CD4-positive, alpha-beta T cell (primary cell): Measurements from ENCODE around the gene SCNN1G. TPM values are rescaled to one million over a fixed set of nuclear protein-coding genes. Genes with fewer than 3 reads are reported as not detected.

Experiments
- ATAC-seq: fragments of 200-7000 bp; cut with Tn5 transposase; one replicate; pipeline ENCODE4 v1.10.0; 2022; ENCODE audit warnings: mild to moderate bottlenecking; ENCODE audit not compliant: poor library complexity
- CTCF ChIA-PET: fragments of 350-600 bp; sonication (Branson Sonifier 250); formaldehyde crosslinking; loops from one replicate; lab custom pipeline; 2021; ENCODE audit warnings: antibody characterized with exemption, inconsistent platforms; lab: Charles Lee
- POLR2A ChIA-PET: fragments of 350-600 bp; sonication (Branson Sonifier 250); formaldehyde crosslinking; loops from one replicate; lab custom pipeline; 2021; ENCODE audit warnings: antibody characterized with exemption, inconsistent platforms; lab: Charles Lee
- DNase-seq, 14 experiments: peaks; one replicate each; pipeline ENCODE4 v3.0.0-alpha.2; 2013 to 2020; ENCODE audit warnings: mixed read lengths in 2 of 14
- H3K27ac ChIP-seq, 2 donors: one replicate each; pipeline versions ENCODE4 v1.5.1 to v1.7.0; 2013; ENCODE audit warnings: low read length in 2 of 2, low read depth in 1 of 2, mild to moderate bottlenecking in 1 of 2
- H3K27me3 ChIP-seq, 2 experiments: 1 replicate in 1 of 2; 2 replicates in 1 of 2; pipeline versions ENCODE4 v1.6.1 to v1.7.0; 2013; ENCODE audit warnings: low read length in 2 of 2, control low read depth in 1 of 2, mild to moderate bottlenecking in 1 of 2, moderate library complexity in 1 of 2; ENCODE audit not compliant: insufficient read depth in 2 of 2, control insufficient read depth in 1 of 2
- H3K36me3 ChIP-seq: one replicate; pipeline ENCODE4 v1.6.1; 2013; ENCODE audit warnings: low read length, control low read depth; ENCODE audit not compliant: insufficient read depth
- H3K4me1 ChIP-seq: one replicate; pipeline ENCODE4 v1.6.1; 2013; ENCODE audit warnings: low read length, control low read depth; ENCODE audit not compliant: insufficient read depth
- H3K4me3 ChIP-seq: one replicate; pipeline ENCODE4 v1.5.1; 2013; ENCODE audit warnings: mild to moderate bottlenecking, low read length, moderate library complexity
- H3K9me3 ChIP-seq, 2 experiments: 1 replicate in 1 of 2; 2 replicates in 1 of 2; pipeline versions ENCODE4 v1.6.1 to v1.7.0; 2013; ENCODE audit warnings: low read length in 2 of 2, mild to moderate bottlenecking in 2 of 2, control low read depth in 1 of 2, moderate library complexity in 1 of 2; ENCODE audit not compliant: control insufficient read depth in 1 of 2, insufficient read depth in 1 of 2
- H3K27ac Mint-ChIP-seq: one replicate; pipeline ENCODE4 v1.8.0; 2020; ENCODE audit warnings: mixed read lengths
- H3K27me3 Mint-ChIP-seq: one replicate; pipeline ENCODE4 v1.8.0; 2021; ENCODE audit warnings: mixed read lengths
- H3K36me3 Mint-ChIP-seq: one replicate; pipeline ENCODE4 v1.8.0; 2021; ENCODE audit warnings: low read depth, mixed read lengths
- H3K4me1 Mint-ChIP-seq: one replicate; pipeline ENCODE4 v1.8.0; 2021; ENCODE audit warnings: low read depth, mixed read lengths
- H3K4me3 Mint-ChIP-seq: one replicate; pipeline ENCODE4 v1.8.0; 2020; ENCODE audit warnings: mild to moderate bottlenecking, mixed read lengths
- H3K9me3 Mint-ChIP-seq: one replicate; pipeline ENCODE4 v1.8.0; 2020; ENCODE audit warnings: mixed read lengths
- intact Hi-C, 2 experiments: fragments of 100-400 bp; cut with DNase I in 1 of 2; cut with micrococcal nuclease in 1 of 2; formaldehyde crosslinking; loops; one replicate each; pipeline versions ENCODE4 v1.15.1 to v1.9.0; 2023 to 2025; cut with DNase I, micrococcal nuclease
- total RNA-seq, 174 experiments: library from RNA in 2 of 174; stranded (reverse) in 2 of 174; gene quantifications; one replicate each; pipeline ENCODE4 v1.2.3 and lab custom pipeline; 2021 to 2026
- TF ChIP-seq, protein P1 (sequence below): fragments of 200-600 bp; IDR thresholded peaks from one replicate; pipeline ENCODE4 v1.8.0; 2022; ENCODE audit warnings: antibody characterized with exemption, mild to moderate bottlenecking

The SCNN1G gene
- total RNA-seq, 2 experiments from 2014 or later: not detected

DNA sequence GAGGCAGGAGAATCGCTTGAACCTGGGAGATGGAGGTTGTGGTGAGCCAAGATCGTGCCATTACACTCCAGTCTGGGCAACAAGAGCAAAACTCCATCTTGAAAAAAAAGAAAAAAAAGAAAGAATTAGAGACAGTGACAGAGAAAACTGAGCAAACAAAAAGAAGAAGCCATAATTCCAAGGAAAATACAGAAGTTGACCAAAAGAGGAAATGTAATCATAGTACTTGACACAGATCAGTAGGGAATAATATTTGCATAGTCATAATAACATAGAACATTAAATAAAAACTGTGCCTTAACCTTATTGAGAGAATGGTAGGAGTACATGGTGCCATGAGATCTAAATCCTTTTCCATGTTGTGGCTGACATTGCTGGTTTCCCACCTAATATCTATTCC, 18.6 kb upstream of the SCNN1G start:
- TF ChIP-seq, protein P1, sequence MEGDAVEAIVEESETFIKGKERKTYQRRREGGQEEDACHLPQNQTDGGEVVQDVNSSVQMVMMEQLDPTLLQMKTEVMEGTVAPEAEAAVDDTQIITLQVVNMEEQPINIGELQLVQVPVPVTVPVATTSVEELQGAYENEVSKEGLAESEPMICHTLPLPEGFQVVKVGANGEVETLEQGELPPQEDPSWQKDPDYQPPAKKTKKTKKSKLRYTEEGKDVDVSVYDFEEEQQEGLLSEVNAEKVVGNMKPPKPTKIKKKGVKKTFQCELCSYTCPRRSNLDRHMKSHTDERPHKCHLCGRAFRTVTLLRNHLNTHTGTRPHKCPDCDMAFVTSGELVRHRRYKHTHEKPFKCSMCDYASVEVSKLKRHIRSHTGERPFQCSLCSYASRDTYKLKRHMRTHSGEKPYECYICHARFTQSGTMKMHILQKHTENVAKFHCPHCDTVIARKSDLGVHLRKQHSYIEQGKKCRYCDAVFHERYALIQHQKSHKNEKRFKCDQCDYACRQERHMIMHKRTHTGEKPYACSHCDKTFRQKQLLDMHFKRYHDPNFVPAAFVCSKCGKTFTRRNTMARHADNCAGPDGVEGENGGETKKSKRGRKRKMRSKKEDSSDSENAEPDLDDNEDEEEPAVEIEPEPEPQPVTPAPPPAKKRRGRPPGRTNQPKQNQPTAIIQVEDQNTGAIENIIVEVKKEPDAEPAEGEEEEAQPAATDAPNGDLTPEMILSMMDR: no peak
- ATAC-seq: no peak
- Histone ChIP-seq H3K9me3 (no peaks in the 10 kb centered on the region), H3K27me3 (peaks cover 11% of the 10 kb centered on the region in 2 experiments), H3K36me3 (no peaks in the 10 kb centered on the region), H3K4me1 (no peaks in the 10 kb centered on the region), H3K27ac (no peak overlapping the region), H3K4me3 (no peak overlapping the region)
- Mint-ChIP-seq H3K4me1 (no peaks in the 10 kb centered on the region), H3K9me3 (no peaks in the 10 kb centered on the region), H3K27me3 (peaks cover 66% of the 10 kb centered on the region), H3K4me3 (no peak overlapping the region), H3K27ac (no peak overlapping the region), H3K36me3 (no peaks in the 10 kb centered on the region)
- no peak for DNase-seq
- POLR2A ChIA-PET: no interaction called here
- CTCF ChIA-PET: no interaction called here
- intact Hi-C loops: no loop called here

DNA sequence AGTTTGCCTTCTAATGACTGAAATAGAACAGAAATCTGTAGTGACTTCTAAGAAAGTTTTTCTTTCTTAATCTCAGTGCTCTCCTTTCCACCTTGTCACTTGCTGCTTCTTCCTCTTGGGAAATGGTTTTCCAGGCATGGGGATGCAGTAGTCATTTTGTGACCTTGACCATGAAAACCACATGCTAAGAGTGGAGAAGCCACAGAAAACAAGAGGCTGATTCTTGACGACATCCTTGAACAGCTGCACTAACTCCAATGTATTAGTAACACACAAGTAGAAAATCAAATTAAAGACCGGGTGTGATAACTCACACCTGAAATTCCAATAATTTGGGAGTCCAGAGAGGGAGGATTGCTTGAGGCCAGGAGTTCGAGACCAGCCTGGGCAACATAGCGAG, 17.8 kb upstream of the SCNN1G start:
- ATAC-seq: no peak
- H3K27me3 Mint-ChIP-seq: peaks cover 68% of the 10 kb centered on the region
- H3K27ac Mint-ChIP-seq: no peak overlapping the region
- no peaks in the 10 kb centered on the region for H3K4me1 ChIP-seq
- ChIA-PET CTCF (no interaction called here), POLR2A (no interaction called here)
- H3K4me3 ChIP-seq: no peak overlapping the region
- H3K9me3 Mint-ChIP-seq: no peaks in the 10 kb centered on the region
- no peak for DNase-seq
- no peaks in the 10 kb centered on the region for H3K9me3 ChIP-seq
- H3K4me1 Mint-ChIP-seq: no peaks in the 10 kb centered on the region
- H3K4me3 Mint-ChIP-seq: no peak overlapping the region
- H3K27me3 ChIP-seq: peaks cover 11% of the 10 kb centered on the region in 2 experiments
- intact Hi-C loops: no loop called here
- H3K36me3 Mint-ChIP-seq: no peaks in the 10 kb centered on the region
- TF ChIP-seq, protein P1: no peak
- no peak overlapping the region for H3K27ac ChIP-seq
- no peaks in the 10 kb centered on the region for H3K36me3 ChIP-seq

DNA sequence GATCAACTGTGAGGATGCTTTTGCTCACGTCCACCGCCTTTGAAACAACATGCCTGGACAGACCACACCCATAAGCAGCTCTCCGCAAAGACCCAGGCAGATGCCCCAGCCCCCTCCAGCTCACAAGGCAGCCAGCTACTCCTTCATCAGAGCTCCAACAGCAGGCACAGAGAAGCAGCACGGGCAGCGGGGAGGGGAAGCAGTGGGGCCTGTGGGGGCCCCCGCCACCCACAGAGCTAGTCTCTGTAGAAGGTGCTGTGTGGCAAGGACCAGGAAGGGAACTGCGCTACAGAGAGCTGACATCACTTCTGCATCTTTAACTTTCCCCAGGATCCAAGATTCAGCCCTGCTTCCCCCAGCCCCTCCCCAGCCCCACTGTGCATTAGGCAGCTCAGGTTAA, 10.0 kb upstream of the SCNN1G start:
- POLR2A ChIA-PET: no interaction called here
- Histone ChIP-seq H3K27ac (no peak overlapping the region), H3K36me3 (no peaks in the 10 kb centered on the region), H3K4me1 (no peaks in the 10 kb centered on the region), H3K9me3 (no peaks in the 10 kb centered on the region), H3K4me3 (no peak overlapping the region), H3K27me3 (peaks cover 17 to 21% of the 10 kb centered on the region in 2 experiments)
- H3K4me3 Mint-ChIP-seq: no peak overlapping the region
- intact Hi-C loops: no loop called here
- DNase-seq (no peak), ATAC-seq (no peak)
- TF ChIP-seq, protein P1: no peak
- no peaks in the 10 kb centered on the region for H3K9me3 Mint-ChIP-seq
- H3K36me3 Mint-ChIP-seq: no peaks in the 10 kb centered on the region
- H3K27ac Mint-ChIP-seq: no peak overlapping the region
- no peaks in the 10 kb centered on the region for H3K4me1 Mint-ChIP-seq
- peaks cover 76% of the 10 kb centered on the region for H3K27me3 Mint-ChIP-seq
- CTCF ChIA-PET: no interaction called here
